Measurements from ENCODE around the gene UBE2S.

DNA sequence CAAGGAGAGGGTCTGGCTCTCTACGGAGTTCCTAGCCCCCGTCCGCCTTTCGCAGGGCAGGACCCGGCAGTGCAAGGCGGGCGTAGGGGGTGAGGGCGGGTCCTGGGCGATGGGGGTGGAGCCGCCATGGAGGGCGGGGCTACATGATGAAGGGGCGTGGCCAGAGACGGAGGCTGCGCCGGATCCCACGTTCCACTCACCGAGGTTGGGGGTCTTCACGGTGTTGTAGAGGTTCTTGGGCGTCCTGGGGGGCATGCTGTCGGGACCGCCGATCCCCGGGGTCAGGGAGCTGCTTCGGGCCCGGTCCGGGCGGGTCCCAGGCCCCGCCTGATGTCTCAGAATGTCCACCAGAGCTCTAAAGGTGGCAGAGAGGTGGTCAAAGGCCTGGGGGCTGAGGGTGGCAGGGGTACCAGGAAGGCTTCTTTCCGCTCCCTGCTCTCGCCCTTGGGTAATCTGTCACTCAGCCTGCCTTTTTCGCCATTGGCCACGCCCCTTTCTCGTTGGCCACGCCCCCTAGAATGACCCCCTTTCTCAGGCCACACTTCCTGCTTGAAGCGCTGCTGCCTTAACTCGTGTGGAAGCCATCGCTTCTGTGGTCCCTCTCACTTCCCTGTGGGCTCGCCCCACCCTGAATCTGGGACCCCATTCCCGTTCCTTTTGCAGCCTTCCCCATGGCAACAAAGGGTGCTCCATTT lies 33.0 kb upstream of the UBE2S start:
- TF ChIP-seq EP300 (IDR thresholded peaks at IDR 0.05) (no peak), POLR2A (IDR thresholded peaks at IDR 0.05) (no peak)
- TF ChIP-seq, protein P1, sequence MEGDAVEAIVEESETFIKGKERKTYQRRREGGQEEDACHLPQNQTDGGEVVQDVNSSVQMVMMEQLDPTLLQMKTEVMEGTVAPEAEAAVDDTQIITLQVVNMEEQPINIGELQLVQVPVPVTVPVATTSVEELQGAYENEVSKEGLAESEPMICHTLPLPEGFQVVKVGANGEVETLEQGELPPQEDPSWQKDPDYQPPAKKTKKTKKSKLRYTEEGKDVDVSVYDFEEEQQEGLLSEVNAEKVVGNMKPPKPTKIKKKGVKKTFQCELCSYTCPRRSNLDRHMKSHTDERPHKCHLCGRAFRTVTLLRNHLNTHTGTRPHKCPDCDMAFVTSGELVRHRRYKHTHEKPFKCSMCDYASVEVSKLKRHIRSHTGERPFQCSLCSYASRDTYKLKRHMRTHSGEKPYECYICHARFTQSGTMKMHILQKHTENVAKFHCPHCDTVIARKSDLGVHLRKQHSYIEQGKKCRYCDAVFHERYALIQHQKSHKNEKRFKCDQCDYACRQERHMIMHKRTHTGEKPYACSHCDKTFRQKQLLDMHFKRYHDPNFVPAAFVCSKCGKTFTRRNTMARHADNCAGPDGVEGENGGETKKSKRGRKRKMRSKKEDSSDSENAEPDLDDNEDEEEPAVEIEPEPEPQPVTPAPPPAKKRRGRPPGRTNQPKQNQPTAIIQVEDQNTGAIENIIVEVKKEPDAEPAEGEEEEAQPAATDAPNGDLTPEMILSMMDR (IDR thresholded peaks at IDR 0.05) = no peak

All from tibial nerve (tissue), 4 donors.